Amygdala (tissue), 56 donors: ENCODE results near the gene ATG5.

ENCODE experiments used
- DNase-seq, 56 donors: peaks; one replicate each; lab custom pipeline; 2025; lab: John Stamatoyannopoulos, UW

ATG5 gene

DNA sequence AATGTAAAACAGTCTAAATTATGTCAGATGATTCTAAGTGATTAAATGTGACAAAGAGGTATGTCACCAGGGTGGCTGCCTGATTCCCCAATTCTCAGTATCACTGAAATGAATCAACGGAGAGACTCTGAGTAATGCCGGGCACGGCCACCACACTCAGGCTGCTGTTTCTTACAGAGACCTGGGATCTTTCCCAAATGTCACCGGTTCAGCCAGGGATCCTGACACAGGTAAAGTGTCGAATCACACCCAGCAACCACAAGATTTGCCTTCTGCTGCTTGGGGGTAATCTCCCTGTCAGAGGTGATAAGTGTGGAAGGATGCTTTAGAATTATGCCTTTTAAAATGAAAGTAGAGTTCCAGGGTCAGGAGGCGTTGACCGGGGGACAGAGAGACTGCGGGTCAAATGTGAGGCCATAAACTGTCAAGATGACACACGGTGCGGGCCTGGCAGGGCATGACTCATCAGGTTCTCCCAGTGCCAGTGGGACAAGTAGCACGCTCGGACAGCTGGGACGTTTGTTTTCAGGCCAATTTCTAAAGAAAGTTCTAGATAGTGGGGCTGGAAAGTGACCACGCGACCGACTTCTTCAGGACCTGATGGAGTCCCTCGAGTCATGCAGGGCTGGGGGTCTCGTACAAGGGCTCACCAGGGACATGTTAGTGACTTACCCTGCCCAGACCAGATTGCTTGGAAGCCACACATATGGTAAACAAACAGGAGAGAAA lies 190.5 kb downstream of the ATG5 start:
- no peak for DNase-seq
